Neural cell (in vitro differentiated cells): ENCODE data around the gene IFITM2.
"Not testable (repeated sequence)": the region's sequence is repeated elsewhere in the genome, so short reads cannot be mapped to it uniquely, and the experiment has no call there.

Experiments used
- CTCF ChIP-seq: fragments of 450-650 bp; IDR thresholded peaks from 2 replicates; pipeline ENCODE4 v1.5.1; 2014; ENCODE audit warnings: antibody characterized with exemption, mild to moderate bottlenecking, moderate library complexity; ENCODE audit not compliant: poor library complexity, severe bottlenecking
- EP300 ChIP-seq: fragments of 450-650 bp; conservative IDR thresholded peaks from 2 replicates; pipeline ENCODE4 v1.6.1; 2014; ENCODE audit warnings: antibody characterized with exemption, mild to moderate bottlenecking, moderate library complexity; ENCODE audit not compliant: poor library complexity, severe bottlenecking
- EZH2 ChIP-seq: fragments of 200-600, 300-800 bp; shearing (Covaris generic), sonication (generic); IDR thresholded peaks from 2 replicates; pipeline ENCODE4 v1.6.1; 2014; ENCODE audit warnings: antibody characterized with exemption, low read length, borderline replicate concordance, mild to moderate bottlenecking; ENCODE audit not compliant: insufficient read depth, poor library complexity, severe bottlenecking
- POLR2AphosphoS5 ChIP-seq: IDR thresholded peaks from 2 replicates; pipeline ENCODE4 v1.6.1; 2012
- SMC3 ChIP-seq: fragments of 450-650 bp; conservative IDR thresholded peaks from 2 replicates; pipeline ENCODE4 v1.6.1; 2014; ENCODE audit warnings: antibody characterized with exemption, mild to moderate bottlenecking, moderate library complexity; ENCODE audit not compliant: poor library complexity
- TAF1 ChIP-seq: IDR thresholded peaks from 2 replicates; pipeline ENCODE4 v1.6.1; 2012; ENCODE audit warnings: low read depth

DNA sequence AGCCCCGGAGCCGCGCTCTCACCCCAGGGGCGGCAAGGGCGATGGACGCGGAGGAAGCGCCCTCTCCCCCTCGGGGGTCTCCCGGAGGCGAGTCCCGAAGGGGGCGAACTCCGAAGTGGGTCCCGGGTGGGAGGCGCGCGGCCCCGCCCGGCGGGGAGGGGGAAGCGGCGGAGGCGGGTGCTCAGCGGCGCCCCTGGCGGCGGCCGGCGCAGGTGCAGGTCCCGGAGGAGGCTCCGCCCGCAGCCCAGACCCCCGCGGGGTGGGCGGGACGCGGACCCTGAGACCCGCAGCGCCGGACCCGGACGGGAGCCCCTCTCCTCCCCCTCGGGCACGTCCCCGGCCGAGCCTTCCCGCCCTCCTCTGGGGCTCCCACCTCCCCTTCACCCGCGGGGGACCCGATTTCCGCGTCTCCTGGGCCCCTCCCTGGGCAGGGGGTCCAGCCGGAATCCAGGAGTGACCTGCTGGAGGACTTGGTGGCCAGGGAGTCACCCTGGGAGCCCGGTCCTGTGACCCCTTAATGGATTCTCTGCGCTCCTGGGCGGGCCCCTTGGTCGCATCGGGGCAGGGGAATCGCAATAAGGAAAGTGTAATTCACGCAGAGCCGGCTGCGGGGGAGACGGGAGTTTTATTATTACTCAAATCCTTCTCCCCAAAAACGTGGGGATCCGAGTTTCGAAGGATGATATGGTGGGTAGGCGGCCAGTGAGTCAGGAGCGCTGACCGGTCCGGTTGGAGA lies 3.6 kb downstream of the IFITM2 start:
- not testable (repeated sequence) for TF ChIP-seq CTCF, POLR2AphosphoS5, EP300, EZH2, SMC3, TAF1
